HG02938 (cell line): ENCODE measurements around the gene ATR.
"Not testable (repeated sequence)": the region's sequence is repeated elsewhere in the genome, so short reads cannot be mapped to it uniquely, and the experiment has no call there.

ENCODE experiments used
- ATAC-seq: cut with Tn5 transposase; IDR thresholded peaks from one replicate; pipeline ENCODE4 v1.9.1; 2021; ENCODE audit warnings: mild to moderate bottlenecking, moderate library complexity; ENCODE audit not compliant: unreplicated experiment

Gene ATR

DNA sequence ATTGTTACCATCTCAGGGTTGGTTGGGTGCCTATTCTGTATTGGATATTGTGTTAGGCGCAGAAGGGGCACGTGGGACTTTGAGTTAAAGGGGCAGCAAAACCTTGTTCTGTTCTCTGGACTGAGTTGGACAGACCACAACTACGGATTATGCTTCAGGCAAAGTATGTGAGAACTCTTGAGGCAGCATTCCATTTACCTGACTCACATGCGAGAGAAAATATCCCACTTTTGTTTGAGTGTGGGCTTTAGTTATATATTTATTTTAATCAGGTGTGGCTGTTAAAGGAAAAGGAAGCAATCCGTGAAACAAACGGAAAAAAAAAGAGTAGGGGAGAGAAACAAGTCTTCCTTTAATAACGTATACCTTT, 17.0 kb upstream of the ATR start:
- ATAC-seq = no peak

DNA sequence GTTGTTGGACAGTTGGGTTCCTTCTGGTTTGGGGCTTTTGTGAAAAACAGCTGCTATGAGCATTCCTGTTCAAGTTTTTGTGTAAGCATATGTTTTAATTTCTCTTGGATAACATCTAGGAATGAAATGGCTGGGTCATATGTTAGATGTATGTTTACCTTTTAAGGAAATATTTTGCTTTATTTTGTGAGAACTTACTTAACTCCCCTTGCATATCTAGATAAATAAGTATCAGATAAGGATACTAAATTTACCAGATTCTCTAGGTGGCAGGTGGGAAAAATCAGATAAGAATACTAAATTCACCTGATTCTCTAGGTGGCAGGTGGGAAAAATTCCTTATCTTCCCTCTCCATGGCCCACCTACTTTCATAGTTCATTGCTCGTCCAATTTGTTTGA, 16.6 kb upstream of the ATR start:
- ATAC-seq = no peak

- ATAC-seq = not testable (repeated sequence)
Measured at GRCh38 chr3:142592268-142592667, 13.7 kb upstream of the ATR start.

GRCh38 chr3:142588703-142589102, 10.2 kb upstream of the ATR start:
- ATAC-seq = no peak

DNA sequence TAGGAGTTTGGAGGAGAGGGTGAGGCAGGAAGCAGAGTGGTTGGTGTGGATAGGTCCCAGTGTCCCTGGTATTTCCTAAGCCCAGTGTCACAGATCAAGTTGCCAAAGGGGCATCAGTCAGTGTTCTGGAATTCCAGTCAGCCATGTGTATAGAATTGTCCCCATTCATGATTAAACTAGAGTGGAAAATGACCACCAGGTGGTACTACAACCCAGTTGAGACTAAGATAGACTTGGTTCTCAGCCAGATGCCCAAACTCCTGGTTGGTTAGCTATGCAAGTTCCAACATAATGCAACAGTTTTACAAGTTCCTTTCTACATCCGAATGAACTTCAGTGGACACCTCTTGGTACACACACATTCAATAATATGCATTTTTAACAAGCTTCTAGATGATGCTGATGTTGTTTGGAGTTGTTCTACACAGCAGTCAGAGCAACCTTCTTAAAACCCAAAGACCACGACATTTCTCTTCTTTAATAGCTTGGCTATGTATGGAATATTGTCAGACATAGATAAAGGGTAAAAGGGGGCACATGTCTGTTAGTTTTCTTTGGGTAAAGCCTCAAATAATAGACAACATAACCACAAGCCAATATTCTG, 8.4 kb upstream of the ATR start:
- ATAC-seq = no peak

- ATAC-seq = not testable (repeated sequence)
Measured at GRCh38 chr3:142581070-142581469, 2.5 kb upstream of the ATR start.

DNA sequence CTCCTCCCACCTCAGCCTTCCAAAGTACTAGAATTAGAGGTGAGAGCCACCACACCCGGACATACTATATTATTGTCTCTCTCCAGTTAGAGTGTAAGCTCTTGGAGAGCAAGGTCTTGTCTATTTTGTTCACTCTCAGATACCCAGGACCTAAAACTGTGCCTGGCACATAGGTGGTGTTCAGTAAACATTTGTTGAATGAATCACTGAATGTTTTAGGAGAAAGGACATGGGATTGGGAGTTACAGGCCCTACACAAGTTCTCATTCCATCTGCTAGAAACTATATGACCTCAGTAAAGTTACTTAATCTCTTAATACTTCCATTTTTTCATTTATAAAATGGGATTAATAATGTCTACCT, 1.5 kb upstream of the ATR start:
- no peak for ATAC-seq

- no peak for ATAC-seq
Measured at GRCh38 chr3:142577696-142578328, 721 bp downstream of the ATR start.

- no peak for ATAC-seq
Measured at GRCh38 chr3:142576792-142577191, 1.7 kb downstream of the ATR start.

- ATAC-seq = no peak
Measured at GRCh38 chr3:142574665-142575064, 3.9 kb downstream of the ATR start.

DNA sequence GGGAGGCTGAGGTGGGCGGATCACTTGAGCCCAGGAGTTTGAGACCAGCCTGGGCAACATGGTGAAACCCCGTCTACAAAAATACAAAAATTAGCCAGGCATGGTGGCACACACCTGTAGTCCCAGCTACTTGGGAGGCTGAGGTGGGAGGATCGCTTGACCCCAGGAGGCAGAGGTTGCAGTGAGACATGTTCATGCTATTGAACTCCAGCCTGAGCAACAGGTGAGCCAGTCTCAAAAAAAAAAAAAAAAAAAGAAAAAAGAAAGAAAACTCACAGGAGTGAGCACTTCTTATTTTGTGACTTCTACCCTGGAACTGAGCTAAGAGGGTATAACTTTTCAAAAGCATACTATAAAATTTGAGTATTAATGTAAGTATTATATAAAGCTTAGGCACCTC, 4.3 kb downstream of the ATR start:
- ATAC-seq = not testable (repeated sequence)

DNA sequence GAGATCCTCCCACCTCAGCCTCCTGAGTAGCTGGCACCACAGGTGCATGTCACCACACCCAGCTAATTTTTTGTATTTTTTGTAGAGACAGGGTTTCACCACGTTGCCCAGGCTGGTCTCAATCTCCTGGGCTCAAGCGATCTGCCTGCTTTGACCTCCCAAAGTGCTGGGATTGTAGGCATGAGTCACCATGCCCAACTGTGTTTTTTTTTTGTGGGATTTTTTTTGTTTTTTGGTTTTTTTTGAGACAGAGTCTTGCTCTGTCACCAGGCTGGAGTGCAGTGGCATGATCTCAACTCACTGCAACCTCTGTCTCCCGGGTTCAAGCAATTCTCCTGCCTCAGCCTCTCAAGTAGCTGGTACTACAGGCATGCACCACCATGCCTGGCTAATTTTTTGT, 9.1 kb downstream of the ATR start:
- not testable (repeated sequence) for ATAC-seq

- ATAC-seq = no peak
Measured at GRCh38 chr3:142568393-142569017, 10.0 kb downstream of the ATR start.

DNA sequence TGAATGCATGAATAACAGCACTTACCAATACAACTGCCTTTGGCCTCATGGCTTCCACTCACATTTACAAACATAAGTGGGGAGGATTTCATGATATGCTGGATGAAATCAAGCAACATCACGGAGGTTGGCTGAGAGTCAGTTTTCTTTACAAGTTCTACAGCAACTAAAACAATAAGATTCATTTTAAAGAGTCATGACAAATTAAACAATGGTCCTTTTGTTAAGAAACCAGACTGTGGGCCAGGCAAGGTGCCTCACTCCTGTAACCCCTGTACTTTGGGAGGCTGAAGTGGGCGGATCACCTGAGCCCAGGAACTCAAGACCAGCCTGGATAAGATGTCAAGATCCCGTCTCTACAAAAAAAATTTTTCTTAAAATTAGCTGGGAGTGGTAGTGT, 12.4 kb downstream of the ATR start:
- no peak for ATAC-seq

DNA sequence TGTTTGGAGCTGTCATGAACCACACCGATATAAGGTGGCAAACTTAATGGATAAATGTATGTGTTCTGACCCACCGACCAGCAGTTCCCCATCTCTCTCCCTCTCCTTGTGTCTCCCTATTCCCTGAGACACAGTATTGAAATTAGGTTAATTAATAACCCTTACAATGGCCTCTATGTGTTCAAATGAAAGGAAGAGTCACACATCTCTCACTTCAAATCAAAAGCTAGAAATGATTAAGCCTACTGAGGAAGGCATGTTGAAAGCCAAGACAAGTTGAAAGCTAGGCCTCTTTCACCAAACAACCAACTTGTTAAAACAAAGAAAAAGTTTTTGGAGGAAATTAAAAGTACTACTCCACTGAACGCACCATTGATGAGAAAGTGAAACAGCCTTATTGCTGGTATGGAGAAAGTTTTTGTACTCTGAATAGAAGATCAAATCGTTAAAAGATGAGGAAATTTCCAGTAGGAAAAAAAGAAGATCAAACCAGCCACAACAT, 15.0 kb downstream of the ATR start:
- no peak for ATAC-seq

- ATAC-seq = no peak
Measured at GRCh38 chr3:142560118-142560517, 18.4 kb downstream of the ATR start.

GRCh38 chr3:142553741-142554140, 24.8 kb downstream of the ATR start:
- ATAC-seq = no peak

- not testable (repeated sequence) for ATAC-seq
Measured at GRCh38 chr3:142552579-142552978, 26.0 kb downstream of the ATR start.

DNA sequence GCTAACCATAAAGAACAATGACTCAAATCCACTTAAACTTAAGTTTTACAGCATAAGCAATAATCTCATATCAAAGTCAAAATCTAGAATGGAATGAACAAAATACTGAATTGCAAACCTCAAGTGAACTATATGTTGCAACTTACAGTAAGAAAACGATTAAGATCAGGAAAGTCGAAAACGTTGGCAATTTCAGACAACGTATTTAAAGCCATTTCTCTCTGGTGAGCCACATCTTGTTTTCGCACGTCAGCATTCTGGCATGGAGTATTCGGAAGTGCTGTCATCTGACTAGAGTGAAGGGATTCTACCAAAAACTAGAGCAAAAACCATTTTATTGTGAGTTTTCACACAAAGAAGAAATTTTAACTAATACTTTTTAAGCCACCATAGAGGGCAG, 28.5 kb downstream of the ATR start:
- no peak for ATAC-seq

- no peak for ATAC-seq
Measured at GRCh38 chr3:142543307-142543706, 35.2 kb downstream of the ATR start.

GRCh38 chr3:142542054-142542453, 36.5 kb downstream of the ATR start:
- ATAC-seq = no peak

GRCh38 chr3:142536519-142536918, 42.0 kb downstream of the ATR start:
- no peak for ATAC-seq
